Neuron (in vitro differentiated cells): ENCODE data around the gene PPP1R26.
"Not testable (repeated sequence)": the region's sequence is repeated elsewhere in the genome, so short reads cannot be mapped to it uniquely, and the experiment has no call there.

Experiments used
- H2AFZ ChIP-seq: one replicate; pipeline ENCODE4 v1.6.1; 2013; ENCODE audit warnings: low read depth, mild to moderate bottlenecking, inconsistent platforms, low read length, moderate library complexity
- H3K27me3 ChIP-seq: one replicate; pipeline ENCODE4 v1.6.1; 2013; ENCODE audit warnings: low read length; ENCODE audit not compliant: insufficient read depth
- H3K36me3 ChIP-seq: one replicate; pipeline ENCODE4 v1.6.1; 2013; ENCODE audit warnings: low read length; ENCODE audit not compliant: insufficient read depth
- H3K4me1 ChIP-seq: one replicate; pipeline ENCODE4 v1.6.1; 2013; ENCODE audit warnings: low read length; ENCODE audit not compliant: insufficient read depth
- H3K4me3 ChIP-seq: 2 replicates; pipeline ENCODE4 v1.5.1; 2013; ENCODE audit warnings: mild to moderate bottlenecking, low read length, moderate library complexity
- H3K9me3 ChIP-seq: one replicate; pipeline ENCODE4 v1.6.1; 2013; ENCODE audit warnings: low read length

Gene PPP1R26, protein sequence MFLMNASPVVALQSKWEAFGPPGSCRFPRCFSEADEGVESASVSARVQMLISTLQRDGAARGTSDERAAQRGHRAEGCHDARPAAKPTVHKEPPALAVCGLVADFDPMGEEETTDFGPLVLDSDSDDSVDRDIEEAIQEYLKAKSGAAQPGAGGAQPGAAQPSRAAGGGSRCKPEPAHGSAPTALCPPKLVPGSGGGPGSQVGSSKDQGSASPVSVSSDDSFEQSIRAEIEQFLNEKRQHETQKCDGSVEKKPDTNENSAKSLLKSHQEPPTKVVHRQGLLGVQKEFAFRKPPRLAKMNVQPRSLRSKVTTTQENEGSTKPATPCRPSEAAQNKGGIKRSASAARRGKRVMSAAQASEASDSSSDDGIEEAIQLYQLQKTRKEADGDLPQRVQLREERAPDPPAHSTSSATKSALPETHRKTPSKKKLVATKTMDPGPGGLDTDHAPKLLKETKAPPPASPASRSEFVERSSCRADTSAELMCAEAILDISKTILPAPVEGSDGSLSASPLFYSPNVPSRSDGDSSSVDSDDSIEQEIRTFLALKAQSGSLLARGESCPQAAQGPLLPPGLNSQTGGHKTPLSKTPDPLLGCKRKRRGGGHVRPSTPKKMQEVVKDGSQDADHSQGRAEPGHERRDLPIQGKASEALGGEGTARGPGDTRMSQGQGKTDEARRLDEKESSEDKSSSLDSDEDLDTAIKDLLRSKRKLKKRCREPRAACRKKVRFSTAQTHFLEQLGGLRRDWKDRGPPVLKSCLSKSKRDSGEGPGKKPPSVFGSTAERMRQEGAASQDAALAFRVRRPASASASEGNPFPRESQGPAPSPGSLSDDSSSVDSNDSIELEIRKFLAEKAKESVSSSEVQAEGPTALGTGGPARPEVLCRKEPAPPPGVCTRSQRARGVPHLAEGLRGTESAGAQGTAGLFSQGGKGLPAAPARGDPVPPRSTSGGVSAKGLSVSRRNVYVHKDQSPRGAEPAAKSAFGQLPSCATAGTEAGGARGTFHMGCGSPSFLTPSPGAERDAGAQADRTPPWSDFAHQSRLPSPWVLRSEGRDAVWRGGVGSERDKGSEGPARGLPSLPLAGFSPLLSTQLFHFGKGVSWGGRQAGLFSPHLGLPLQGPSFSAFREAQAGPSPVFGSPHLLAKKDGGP (N-terminal part only)

DNA sequence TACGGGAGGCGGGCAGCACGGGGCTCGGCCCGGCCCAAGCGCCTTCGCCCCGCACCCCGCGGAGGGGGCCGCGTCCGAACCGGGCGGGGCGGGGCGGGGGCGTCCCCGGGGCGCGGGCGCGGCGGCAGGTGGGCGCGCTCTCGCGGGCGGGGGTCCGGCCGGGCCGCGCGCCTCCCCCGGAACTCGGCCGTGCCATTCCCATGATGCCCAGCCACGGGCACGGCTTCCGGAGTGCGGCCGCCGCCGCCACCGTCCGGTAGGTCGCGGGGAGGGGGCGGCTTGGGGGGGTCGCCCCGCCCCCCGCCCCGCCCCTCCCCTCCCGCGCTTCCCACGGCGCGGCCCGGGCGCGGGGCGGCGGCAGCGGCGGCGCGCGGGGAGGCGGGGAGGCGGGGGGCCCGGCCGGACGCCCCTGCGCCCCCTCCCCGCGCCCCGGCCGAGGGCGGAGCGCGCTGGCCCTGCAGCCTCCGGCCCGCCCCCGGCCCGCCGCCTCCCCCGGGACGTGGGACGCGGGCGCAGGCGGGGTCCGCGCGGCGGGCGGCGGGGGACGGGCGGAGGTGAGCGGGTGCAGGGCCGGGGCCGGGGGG, at the start of gene PPP1R26:
TSS of gene PPP1R26 (plus strand) at position 314 of the 584 bp plus-strand sequence. CDS start 4,729 bp downstream, outside the sequence.
- peak within 1 kb of the TSS; percentile 76 for H2AFZ ChIP-seq
- H3K36me3 ChIP-seq: peaks cover 14% of the 10 kb centered on the region
- no peaks in the 10 kb centered on the region for H3K9me3 ChIP-seq

DNA sequence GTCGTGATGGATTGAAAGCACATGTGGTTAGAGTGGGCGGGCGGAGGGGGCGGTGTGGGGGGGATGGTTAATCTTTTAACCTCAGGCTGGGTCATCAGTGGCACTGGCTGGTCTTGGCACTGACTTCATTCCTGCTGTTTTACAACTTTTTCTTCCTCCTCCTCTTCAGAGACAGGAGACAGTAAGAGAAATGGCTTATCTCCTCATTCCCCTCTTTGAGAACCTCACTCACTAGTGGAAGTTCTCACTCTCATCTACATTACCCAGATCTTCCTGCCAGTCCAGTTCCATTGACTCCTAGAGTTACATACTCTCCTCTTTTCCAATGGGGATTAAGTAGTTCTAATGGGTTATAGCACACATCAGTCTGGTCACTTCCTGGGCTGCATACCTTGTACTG, 42.3 kb upstream of the PPP1R26 start:
- H3K4me3 ChIP-seq: no peak overlapping the region
- H3K9me3 ChIP-seq: no peaks in the 10 kb centered on the region
- H2AFZ ChIP-seq: no peak overlapping the region
- no peaks in the 10 kb centered on the region for H3K4me1 ChIP-seq
- no peaks in the 10 kb centered on the region for H3K36me3 ChIP-seq
- H3K27me3 ChIP-seq: peaks cover 4% of the 10 kb centered on the region

More for the DNA sequence above, at the start of gene PPP1R26:
- H3K4me3 ChIP-seq: peak within 1 kb of the TSS; percentile 63
- no peaks in the 10 kb centered on the region for H3K27me3 ChIP-seq
- H3K4me1 ChIP-seq: peaks cover 10% of the 10 kb centered on the region

DNA sequence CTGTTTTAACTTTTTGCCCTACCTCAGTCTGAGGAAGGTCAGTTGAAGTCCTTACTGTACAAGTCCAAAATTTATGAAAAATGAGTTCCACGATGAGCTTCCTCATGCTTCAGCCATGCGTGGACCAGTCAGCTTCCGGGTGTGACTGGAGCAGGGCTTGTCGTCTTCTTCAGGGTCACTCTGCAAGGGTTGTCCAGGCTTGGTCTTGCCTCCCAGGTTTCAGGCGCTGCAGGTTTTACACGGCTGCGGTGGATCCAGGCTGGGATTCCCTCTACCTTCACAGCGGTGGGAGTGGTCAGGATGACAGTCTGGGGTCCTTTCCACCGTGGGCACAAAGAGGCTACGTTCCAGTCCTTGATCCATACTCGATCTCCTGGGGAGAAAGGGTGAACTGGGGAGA, 41.9 kb upstream of the PPP1R26 start:
- H3K36me3 ChIP-seq, H3K4me3 ChIP-seq, H3K27me3 ChIP-seq, H3K9me3 ChIP-seq, H2AFZ ChIP-seq, H3K4me1 ChIP-seq: not testable (repeated sequence)

DNA sequence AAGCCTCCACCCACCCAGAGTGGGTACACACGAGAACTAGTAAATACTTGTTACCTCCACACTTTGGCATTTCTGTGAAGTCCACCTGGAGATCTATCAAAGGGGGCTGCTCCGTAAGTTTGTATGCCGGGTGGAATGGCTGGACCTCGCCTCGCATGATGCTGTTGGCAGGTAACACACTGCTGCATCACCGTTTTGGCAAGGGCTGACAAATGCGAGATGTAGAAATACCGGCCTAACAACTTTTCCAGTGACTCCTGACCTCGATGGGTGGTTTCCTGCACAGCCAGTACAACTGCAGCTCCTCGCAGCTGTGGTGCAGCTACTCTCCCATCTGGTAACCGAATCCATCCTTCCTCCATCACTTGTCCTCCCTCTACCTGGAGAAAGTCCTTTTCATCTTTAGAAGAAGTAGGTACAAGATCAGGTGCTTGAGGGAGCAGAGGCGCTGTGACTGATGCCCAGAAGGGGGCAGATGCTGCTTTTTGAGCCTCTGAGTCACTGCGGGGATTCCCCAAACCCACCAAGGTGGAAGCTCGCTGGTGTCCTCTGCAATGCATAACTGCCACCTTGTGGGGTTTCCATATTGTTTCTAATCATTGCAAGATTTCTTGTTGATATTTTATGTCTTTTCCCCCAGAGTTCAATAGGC, 40.9 kb upstream of the PPP1R26 start:
- not testable (repeated sequence) for H3K9me3 ChIP-seq, H3K4me3 ChIP-seq, H3K36me3 ChIP-seq, H3K27me3 ChIP-seq, H3K4me1 ChIP-seq, H2AFZ ChIP-seq

DNA sequence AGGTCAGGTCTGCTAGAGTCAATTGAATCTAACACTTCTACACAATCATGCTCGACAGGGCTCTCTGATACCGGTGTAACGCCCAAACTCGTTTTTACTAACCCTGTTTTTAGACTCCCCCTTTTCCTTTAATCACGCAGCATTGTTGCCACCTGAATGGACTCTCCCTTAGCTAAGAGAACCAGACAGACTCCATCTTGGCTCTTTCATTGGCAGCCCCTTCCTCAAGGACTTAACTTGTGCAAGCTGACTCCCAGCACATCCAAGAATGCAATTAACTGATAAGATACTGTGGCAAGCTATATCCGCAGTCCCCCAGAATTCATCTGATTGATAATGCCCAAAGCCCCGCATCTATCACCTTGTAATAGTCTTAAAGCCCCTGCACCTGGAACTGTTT, 40.1 kb upstream of the PPP1R26 start:
- H3K4me3 ChIP-seq, H3K4me1 ChIP-seq, H3K27me3 ChIP-seq: not testable (repeated sequence)

DNA sequence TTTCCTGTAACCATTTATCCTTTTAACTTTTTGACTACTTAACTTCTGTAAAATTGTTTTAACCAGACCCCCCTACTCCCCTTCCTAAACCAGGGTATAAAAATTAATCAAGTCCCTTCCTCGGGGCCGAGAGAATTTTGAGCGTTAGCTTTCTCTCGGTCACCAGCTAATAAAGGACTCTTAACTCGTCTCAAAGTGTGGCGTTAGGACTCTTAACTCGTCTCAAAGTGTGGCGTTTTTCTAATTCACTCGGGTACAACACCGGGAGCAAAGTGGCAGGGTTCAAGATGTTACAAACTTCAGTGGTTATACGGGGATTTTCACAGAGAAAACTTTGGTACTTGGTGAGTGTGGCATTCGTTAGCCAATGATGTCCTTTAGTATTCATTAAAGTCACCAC, 39.7 kb upstream of the PPP1R26 start:
- peaks cover 4% of the 10 kb centered on the region for H3K27me3 ChIP-seq
- H3K4me1 ChIP-seq: no peaks in the 10 kb centered on the region
- no peaks in the 10 kb centered on the region for H3K9me3 ChIP-seq
- no peak overlapping the region for H2AFZ ChIP-seq
- H3K36me3 ChIP-seq: no peaks in the 10 kb centered on the region
- H3K4me3 ChIP-seq: no peak overlapping the region

More for the DNA sequence above, 40.1 kb upstream of the PPP1R26 start:
- not testable (repeated sequence) for H3K36me3 ChIP-seq, H2AFZ ChIP-seq, H3K9me3 ChIP-seq

DNA sequence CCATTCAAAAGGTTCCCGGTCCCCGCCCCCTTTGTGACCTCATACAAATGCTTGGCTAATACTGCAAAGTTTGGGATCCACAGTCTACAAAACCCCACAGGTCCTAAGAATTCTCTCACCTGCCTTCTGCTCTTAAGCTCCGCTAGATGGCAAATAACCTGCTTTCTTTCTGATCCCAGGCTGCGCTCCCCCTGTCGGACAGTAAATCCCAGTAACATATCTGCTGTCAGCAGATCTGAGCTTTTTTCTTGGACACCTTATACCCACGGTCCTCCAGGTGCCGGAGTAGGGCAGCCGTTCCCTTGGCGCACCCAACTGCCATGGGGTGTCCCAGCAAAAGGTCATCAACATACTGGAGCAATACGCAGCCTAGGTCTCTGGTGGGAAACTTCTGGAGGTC, 39.0 kb upstream of the PPP1R26 start:
- Histone ChIP-seq H2AFZ (no peak overlapping the region), H3K4me1 (no peaks in the 10 kb centered on the region)

DNA sequence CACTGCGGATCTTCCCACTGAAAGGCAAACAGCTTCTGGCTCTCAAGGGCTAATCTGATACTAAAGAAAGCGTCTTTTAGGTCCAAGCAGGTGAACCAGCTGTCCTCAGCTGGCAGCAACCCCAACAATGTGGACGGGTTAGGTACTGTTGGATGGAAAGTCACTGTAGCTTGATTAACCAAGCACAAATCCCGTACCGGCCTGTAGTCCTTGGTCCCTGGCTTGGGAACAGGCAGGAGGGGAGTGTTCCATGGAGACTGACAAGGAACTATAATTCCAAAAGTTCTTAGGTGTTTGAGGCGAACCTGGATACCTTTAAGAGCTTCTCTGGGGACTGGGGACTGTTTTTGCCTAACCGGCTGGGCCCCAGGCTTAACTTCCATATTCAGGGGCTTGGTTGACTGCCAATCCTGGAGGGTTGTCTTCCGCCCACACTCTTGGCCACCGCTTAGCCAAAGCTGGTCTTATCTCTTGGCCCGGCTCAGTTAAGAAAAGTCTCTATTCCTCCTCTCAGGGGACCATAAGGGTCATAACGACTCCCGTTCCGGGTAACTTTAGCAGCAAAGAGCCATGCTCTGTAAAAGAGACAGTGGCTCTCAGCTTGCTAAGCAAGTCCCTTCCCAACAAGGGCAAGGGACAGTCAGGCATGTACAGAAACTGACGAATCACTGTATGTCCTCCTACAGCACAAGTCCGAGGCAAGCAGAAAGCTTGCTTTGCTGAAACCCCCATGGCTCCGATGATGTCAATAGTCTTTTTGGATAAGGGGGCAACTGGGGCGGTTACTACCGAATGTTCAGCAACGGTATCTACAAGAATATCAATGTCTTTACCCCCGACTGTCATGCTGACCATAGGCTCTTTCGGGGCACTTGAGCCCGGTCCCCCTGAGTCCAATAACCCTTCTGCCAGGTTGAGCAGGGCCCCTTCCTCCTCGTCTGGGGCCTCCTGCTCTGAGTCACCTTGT, 38.2 kb upstream of the PPP1R26 start:
- H3K9me3 ChIP-seq, H2AFZ ChIP-seq, H3K4me3 ChIP-seq, H3K36me3 ChIP-seq, H3K4me1 ChIP-seq, H3K27me3 ChIP-seq: not testable (repeated sequence)

More for the DNA sequence above, 39.0 kb upstream of the PPP1R26 start:
- H3K4me3 ChIP-seq: no peak overlapping the region
- peaks cover 4% of the 10 kb centered on the region for H3K27me3 ChIP-seq
- H3K36me3 ChIP-seq: no peaks in the 10 kb centered on the region
- H3K9me3 ChIP-seq: no peaks in the 10 kb centered on the region

DNA sequence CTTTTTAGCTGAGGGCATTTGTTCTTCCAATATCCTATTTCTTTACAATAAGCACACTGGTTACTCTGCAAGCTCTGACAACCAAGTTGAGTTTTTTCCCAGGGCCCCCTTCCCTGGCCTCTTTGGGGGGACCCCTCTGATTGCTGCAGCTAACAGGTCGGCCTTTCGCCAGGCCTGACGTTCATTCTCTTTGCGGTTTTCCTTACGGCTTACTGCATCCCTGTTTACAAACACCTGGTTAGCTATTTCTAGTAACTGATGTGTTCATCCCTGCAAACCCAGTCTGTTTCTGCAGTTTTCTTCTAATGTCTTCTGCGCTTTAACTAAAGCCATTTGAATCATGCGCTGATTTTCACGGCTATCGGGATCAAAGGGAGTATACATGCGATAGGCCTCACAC, 37.5 kb upstream of the PPP1R26 start:
- Histone ChIP-seq H3K4me3 (no peak overlapping the region), H2AFZ (no peak overlapping the region), H3K36me3 (no peaks in the 10 kb centered on the region), H3K27me3 (peaks cover 4% of the 10 kb centered on the region), H3K4me1 (no peaks in the 10 kb centered on the region), H3K9me3 (no peaks in the 10 kb centered on the region)

DNA sequence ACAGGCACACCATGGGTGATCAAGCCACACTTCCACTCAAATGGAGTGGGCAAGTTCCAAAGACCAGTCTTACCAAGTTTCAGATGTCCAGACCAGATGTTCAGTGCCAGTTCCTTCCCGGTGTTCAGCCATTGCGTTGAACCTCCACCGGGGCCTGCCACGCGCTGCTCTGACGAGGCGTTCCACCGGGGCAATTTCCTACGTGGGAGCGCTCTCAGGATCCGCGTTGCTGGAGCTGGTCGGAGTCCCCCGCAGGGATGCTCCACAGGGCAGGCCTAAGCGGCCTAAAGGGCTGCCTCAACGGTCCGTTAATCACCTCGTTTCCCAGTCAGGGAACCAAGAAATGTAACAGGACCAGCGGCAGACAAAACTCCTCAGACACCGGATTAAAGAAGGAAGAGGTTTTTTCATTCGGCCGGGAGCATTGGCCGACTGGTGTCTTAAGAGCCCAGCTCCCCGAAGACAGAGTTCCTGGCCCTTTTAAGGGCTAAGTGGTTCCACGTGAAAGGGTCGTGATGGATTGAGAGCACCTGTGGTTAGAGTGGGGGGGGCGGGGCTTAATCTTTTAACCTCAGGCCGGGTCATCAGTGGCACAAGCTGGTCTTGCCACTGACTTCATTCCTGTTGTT, 35.7 kb upstream of the PPP1R26 start:
- Histone ChIP-seq H2AFZ (no peak overlapping the region), H3K4me3 (no peak overlapping the region), H3K9me3 (no peaks in the 10 kb centered on the region), H3K4me1 (no peaks in the 10 kb centered on the region), H3K36me3 (no peaks in the 10 kb centered on the region), H3K27me3 (peaks cover 7% of the 10 kb centered on the region)

DNA sequence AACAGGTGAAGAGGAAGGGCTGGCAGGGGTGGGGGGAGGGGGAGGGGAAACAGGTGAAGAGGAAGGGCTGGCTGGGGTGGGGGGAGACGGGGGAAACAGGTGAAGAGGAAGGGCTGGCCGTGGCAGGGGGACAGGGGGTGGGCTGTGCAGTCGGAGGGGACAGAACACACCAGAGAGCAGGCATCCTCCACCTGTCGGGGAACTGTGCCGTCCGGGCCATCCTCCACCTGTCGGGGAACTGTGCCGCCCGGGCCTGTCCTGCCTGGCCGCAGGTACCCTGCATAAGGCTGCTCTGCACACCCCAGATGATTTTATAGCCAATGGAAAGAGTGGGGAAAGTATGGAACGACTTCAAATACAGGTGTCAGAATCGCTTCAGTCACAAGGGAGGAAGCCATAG, 32.5 kb upstream of the PPP1R26 start:
- H3K27me3 ChIP-seq: peaks cover 3% of the 10 kb centered on the region
- H3K9me3 ChIP-seq: no peaks in the 10 kb centered on the region
- no peaks in the 10 kb centered on the region for H3K36me3 ChIP-seq
- H3K4me3 ChIP-seq: no peak overlapping the region
- no peak overlapping the region for H2AFZ ChIP-seq
- no peaks in the 10 kb centered on the region for H3K4me1 ChIP-seq
